CD4-positive, alpha-beta T cell treated with Interleukin-12 subunit alpha and Interleukin-12 subunit beta, for 1 hour (primary cell): ENCODE results near the gene PDZRN4.

Experiments
- DNase-seq: peaks from one replicate; pipeline ENCODE4 v3.0.0-alpha.2; 2020

Gene PDZRN4

DNA sequence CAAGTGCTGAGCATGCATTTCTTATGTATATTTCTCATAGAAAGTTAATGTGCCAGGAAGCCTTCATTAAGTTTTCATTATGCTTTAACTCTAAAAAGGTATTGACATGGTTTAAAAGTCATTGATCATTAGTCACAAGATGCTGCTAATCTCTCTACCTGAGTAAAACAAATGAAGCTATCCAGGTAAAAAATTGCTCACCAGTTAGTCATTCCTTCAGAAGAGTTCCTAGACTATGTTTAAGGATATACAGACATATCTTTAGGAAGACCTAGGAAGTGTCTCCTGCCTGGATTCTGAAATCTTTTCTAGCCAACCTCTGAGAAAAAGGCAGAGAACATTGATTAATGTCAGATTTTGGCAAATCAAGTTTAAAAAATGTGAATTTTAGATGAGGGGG, 274.2 kb downstream of the PDZRN4 start:
- no peak for DNase-seq

DNA sequence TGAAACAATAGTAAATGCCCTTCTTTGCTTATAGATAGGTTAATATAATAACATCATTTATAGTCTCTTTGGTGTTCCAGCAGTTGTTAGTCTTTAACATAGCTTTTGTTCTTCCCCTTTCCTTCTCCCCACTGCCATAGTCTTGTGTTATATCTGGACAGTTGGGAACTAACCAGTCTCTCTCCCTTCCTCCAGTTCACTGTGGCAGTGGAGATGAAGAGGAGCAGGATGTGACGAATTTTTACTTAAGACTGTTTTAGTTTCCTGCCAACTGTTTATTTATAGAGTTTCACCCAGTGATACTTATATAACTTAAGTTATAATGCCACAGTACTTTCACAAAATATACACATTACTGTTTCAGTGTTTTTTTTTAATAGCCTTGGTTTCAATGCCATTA, 277.4 kb downstream of the PDZRN4 start:
- DNase-seq = no peak

DNA sequence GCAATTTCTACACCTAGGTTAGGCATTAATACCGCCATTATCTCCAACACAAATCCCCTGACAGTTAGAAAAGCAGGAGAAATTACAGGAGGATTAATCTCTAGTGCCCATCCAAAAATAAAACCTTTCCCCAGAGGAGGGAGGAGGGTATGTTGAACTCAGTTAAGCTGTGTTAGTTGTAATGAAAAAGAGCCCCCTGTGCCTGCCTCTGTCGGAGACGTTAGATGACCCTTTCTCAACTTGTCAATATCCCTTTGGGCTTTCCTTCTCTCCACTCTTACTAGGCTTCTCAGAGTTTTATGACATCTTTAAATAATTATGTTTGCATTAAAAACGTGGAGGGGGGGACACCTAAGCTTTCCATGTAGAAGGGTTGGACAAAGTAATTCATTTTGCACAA, 278.2 kb downstream of the PDZRN4 start:
- no peak for DNase-seq

- no peak for DNase-seq
Measured at GRCh38 chr12:41466802-41467201, 278.7 kb downstream of the PDZRN4 start.

GRCh38 chr12:41467591-41468325, 279.6 kb downstream of the PDZRN4 start:
- DNase-seq = no peak

GRCh38 chr12:41468341-41468740, 280.2 kb downstream of the PDZRN4 start:
- no peak for DNase-seq

- no peak for DNase-seq
Measured at GRCh38 chr12:41468756-41469155, 280.6 kb downstream of the PDZRN4 start.

DNA sequence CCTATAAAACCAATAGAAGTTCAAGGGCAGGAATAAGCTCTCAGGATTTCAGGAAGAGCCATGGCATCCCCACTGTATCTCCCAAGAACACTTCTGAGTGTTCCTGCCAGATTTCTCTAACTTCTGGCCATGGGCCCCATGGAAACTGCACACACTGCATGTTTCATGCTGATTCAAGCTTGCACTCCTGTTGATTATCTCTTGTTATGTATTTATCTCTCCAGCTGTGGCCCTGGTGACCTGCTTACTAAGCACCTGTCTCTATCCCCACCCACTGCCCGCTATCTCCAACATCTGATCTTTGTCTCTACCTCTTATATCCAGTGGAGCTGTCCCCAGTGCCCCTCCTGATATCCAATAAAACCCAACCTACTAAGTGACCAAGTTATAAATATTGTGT, 285.3 kb downstream of the PDZRN4 start:
- DNase-seq = no peak

DNA sequence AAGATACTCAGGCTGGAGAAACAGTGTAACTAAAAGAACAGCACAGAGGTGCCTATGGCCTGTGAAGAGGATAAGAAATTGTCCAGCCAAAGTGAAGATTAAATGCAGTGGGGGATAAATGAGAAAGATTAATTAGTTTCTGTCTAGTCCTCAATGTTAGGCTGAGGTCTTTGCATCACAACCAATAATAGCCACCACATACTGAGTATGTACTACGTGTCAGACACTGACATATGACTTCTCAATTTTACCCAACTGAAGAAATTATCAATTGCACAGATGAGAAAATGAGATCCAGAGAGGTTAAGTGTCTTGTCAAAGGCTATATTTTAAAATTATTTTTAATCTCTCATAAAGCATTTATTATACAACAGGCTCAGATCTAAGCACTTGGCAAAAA, 285.9 kb downstream of the PDZRN4 start:
- DNase-seq = no peak

DNA sequence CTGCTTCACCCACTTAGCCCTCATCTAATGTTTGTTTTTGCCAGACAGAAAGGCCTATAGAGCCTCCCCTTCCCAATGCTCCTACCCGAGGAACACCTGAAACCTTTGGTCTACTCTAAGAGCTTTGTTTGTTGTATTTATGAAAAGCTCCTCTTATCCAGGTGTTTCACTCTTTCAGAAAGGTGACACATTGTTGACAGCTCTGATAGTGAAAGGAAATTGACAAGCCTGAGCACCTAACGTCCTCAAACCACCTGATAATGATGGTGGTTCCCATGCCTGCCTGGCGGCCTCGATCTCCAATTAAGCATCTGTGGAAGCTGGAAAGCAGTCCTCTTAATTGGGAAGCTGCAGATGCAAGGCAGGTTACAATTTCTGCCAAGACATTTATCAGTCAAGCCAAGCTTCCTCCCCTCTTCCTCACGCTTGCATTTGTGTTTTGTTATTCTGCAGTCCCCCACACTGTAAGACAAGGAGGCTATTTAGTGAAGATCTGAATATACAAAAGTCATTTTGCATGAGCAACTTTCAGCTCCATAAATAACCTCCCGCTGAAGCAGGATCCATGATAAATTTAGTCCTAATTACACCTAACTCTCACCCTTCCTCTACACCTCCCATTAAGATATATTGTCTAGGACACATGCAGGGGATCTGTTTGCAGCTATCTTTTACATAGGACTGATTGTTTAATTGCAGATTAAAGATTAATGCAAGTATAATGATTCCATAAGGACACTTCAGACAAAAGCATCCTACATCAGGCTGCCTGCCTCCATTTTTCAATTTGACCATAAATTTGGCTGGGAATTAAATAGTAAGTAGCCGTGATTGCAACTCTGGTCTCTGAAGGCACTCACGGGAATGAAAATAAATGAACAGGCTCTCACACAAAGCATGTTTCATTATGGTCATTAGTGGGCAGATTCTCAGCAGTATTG, 288.6 kb downstream of the PDZRN4 start:
- no peak for DNase-seq

GRCh38 chr12:41479426-41479825, 291.3 kb downstream of the PDZRN4 start:
- DNase-seq = no peak

- DNase-seq = no peak
Measured at GRCh38 chr12:41485203-41485602, 297.1 kb downstream of the PDZRN4 start.

GRCh38 chr12:41486718-41487117, 298.6 kb downstream of the PDZRN4 start:
- no peak for DNase-seq

- DNase-seq = no peak
Measured at GRCh38 chr12:41496009-41496408, 307.9 kb downstream of the PDZRN4 start.

DNA sequence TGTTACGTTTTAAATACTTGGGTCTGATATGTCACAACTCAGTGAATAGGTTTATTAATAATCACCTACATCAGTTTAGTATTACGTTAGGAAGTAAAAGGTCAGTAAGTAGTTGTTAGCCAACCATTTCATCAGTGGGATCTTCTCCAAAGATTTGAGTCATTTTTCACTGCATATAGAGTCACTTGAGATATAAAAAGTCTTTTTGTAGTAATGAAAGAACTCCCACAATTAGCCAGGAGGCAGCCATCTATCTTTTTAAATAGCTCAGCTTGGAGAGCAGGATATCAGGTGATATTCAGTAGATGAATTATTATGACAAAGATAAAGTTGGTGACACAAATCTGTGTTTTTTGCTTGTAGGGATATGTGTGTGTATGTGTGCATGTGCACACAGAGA, 309.3 kb downstream of the PDZRN4 start:
- no peak for DNase-seq

- DNase-seq = no peak
Measured at GRCh38 chr12:41504976-41505375, 316.9 kb downstream of the PDZRN4 start.

GRCh38 chr12:41507286-41507685, 319.2 kb downstream of the PDZRN4 start:
- no peak for DNase-seq

DNA sequence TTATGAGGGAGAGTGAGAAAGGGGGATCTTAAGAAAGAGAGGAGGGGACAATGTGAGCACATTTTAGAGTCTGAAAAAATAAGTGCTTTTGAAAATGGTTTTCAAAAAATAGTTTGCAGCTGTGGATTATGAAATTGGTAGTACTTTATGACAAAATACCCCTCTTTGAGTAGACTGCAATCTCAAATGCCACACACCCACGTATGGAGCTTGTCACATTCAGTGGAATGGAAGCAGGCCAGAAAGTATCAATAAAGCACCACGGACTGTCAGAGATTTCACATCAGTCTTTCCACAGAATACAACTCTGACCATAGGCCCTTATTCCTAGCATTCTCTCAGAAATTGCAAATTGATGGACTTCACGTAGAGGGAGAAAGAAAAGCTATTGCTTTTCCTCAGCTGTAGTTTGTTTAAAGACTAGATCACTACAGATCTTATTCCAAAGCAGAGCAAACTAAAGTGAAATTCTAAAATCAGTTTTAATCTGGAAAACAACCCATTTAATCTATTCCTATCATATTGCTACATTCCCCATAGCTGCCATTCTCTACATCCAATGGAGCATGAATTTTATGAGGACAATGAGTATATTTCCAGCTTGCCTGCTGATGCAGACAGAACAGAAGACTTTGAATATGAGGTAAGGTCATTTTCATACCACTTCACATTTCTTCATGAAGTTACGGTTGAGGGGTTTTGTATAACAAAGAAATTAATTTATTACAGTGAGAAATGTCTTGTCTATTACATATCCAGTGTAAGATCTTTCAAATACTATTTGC, 321.3 kb downstream of the PDZRN4 start:
- DNase-seq = no peak

GRCh38 chr12:41510470-41510869, 322.4 kb downstream of the PDZRN4 start:
- DNase-seq = no peak

DNA sequence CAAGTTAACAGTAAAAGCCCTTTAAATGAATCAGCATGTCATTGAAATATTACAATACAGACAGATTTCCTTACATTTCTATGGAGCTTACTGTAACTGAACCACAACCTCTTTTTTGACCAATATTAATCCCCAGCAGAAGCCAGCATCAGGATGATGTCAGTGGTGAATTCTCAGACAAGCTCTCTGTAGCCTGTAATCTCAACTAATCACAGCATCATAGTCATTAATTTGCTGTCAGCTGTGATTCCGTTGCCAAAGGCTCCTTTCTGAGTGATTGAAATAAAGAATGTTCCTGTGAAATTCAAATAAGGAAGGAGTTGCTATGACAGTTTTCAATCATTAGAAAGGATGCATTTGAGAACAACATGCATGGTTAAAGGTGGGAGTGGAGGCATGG, 323.1 kb downstream of the PDZRN4 start:
- no peak for DNase-seq

DNA sequence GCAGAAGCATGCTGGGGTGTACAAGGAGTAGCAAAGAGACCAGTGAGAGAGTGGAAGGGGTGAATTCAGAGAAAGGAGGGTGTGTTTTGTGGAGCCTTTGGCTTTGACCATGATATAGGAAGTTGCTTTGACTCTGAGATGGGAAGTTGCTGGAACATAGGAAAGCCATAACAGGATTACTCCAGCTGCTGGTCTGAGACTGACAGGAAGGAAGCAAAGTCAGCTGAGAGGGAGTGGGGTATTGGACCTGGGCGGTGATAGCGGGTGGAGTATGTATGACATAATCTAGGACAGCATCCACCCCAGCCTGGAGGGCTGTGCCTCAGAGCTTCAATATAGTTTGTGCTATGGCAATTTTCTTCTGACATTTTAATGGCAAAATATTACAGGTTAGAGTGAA, 324.4 kb downstream of the PDZRN4 start:
- DNase-seq = no peak

- DNase-seq = no peak
Measured at GRCh38 chr12:41514021-41514777, 326.1 kb downstream of the PDZRN4 start.

GRCh38 chr12:41514907-41515306, 326.8 kb downstream of the PDZRN4 start:
- DNase-seq = no peak
